IPS-15b (cell line): ENCODE measurements around the gene TPST2.
"Not testable (repeated sequence)": the region's sequence is repeated elsewhere in the genome, so short reads cannot be mapped to it uniquely, and the experiment has no call there.

Experiments
- H3K27me3 ChIP-seq: one replicate; pipeline ENCODE4 v1.6.1; 2013; ENCODE audit warnings: low read length; ENCODE audit not compliant: control insufficient read depth, insufficient read depth
- H3K36me3 ChIP-seq: one replicate; pipeline ENCODE4 v1.6.1; 2013; ENCODE audit warnings: low read length; ENCODE audit not compliant: control insufficient read depth, insufficient read depth
- H3K4me1 ChIP-seq: one replicate; pipeline ENCODE4 v1.6.1; 2013; ENCODE audit warnings: mild to moderate bottlenecking, low read length; ENCODE audit not compliant: control insufficient read depth, insufficient read depth
- H3K4me3 ChIP-seq: one replicate; pipeline ENCODE4 v1.5.1; 2013; ENCODE audit warnings: low read depth, low read length
- H3K9ac ChIP-seq: one replicate; pipeline ENCODE4 v1.6.1; 2013; ENCODE audit warnings: low read depth, mild to moderate bottlenecking, low read length
- H3K9me3 ChIP-seq: one replicate; pipeline ENCODE4 v1.6.1; 2013; ENCODE audit warnings: mild to moderate bottlenecking, low read length; ENCODE audit not compliant: control insufficient read depth, insufficient read depth

TPST2 gene

DNA sequence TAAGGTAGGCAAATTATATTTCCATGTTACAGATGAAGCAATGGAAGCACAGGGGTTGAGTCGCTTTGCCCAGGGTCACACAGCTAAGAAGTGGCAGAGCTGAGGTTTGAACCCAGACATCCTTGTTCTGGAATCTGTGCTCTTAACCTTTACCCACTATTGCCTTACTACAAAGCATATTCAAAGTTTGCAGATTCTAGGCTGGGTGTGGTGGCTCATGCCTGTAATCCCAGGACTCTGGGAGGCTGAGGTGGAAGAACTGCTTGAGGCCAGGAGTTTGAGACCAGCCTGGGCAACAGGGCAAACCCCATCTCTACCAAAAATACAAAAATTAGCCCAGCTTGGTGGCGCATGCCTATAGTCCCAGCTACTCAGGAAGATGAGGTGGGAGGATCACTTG lies 49.8 kb downstream of the TPST2 start:
- H3K27me3 ChIP-seq, result no peaks in the 10 kb centered on the region

GRCh38 chr22:26536762-26537134 lies 53.2 kb downstream of the TPST2 start:
- Histone ChIP-seq H3K9ac (no peak overlapping the region), H3K4me1 (peaks cover 2% of the 10 kb centered on the region), H3K36me3 (peaks cover 42% of the 10 kb centered on the region), H3K4me3 (no peak overlapping the region), H3K9me3 (no peaks in the 10 kb centered on the region), H3K27me3 (no peaks in the 10 kb centered on the region)

More for the DNA sequence above, 49.8 kb downstream of the TPST2 start:
- H3K36me3 ChIP-seq, result peaks cover 50% of the 10 kb centered on the region
- no peaks in the 10 kb centered on the region for H3K9me3 ChIP-seq
- H3K4me3 ChIP-seq, result no peak overlapping the region
- no peak overlapping the region for H3K9ac ChIP-seq
- peaks cover 2% of the 10 kb centered on the region for H3K4me1 ChIP-seq

DNA sequence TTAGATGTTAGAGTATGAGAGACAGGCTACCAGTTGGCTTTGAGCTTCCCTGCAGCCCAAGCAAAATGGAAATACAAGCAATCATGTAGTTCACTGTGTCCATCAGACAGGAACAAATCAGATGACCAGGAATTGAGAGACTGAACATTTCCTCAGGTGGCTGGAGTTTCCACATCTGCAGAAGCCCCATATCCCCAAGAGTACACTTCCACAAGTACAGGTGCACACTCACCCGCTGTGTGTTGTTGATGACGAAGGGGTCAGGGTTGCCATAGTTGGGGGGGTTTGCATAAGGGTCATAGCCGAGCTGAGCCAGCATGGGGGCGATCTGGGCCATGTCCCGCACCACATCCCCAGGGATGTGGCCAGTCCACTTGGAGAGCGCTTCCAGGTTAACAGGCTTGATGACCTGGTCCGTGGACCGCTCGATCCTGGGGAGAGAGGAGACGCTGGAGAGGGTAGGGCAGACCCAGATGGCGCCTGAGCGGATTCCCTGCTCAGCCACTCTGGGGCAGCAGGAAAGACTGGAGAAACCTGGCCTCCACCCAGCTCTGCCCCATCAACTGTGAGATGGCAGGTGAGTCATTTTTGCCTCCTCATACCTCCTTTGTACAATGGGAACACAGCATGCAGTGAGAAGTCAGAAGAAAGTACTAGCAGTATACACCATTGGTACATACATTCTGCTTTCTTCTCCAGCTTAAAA lies 53.7 kb downstream of the TPST2 start:
- no peaks in the 10 kb centered on the region for H3K27me3 ChIP-seq
- no peak overlapping the region for H3K4me3 ChIP-seq
- peaks cover 2% of the 10 kb centered on the region for H3K4me1 ChIP-seq
- H3K9ac ChIP-seq, result no peak overlapping the region
- H3K36me3 ChIP-seq, result peaks cover 42% of the 10 kb centered on the region
- H3K9me3 ChIP-seq, result no peaks in the 10 kb centered on the region

GRCh38 chr22:26535603-26535908 lies 54.4 kb downstream of the TPST2 start:
- H3K4me3 ChIP-seq, result no peak overlapping the region
- peaks cover 40% of the 10 kb centered on the region for H3K36me3 ChIP-seq
- no peaks in the 10 kb centered on the region for H3K9me3 ChIP-seq
- peaks cover 2% of the 10 kb centered on the region for H3K4me1 ChIP-seq
- no peaks in the 10 kb centered on the region for H3K27me3 ChIP-seq
- no peak overlapping the region for H3K9ac ChIP-seq

DNA sequence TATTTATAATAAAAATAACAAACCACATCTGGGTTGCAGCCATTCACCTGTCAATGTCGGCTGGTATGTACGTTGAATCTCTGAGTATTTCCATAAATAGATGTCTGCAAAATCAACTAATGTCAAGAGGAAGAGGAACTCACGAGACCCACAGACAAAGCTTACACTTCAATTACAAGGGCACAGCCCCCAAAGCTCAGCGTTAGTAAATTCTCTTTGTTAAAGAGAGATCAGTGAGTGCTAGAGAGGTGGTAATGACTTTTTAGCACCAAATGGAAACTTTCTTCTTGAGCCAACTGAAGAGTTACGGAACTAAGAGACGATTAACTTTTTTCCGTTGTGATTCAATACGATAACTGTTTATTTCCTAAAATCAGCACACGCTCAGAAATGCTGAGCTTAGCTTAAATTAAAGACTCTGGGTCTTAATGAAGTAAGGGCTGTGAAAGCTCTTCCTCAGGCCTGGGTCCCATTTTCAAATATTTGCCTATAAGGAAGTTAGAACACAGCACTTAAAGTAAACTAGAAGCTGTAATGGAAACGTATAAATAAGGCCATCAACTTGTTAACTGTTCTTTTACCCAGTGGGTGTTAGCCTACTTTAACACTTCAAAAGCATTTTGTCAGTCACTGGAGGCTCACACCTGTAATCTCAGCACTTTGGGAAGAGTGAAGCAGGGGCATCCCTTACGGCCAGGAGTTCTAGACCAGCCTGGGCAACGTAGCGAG lies 54.9 kb downstream of the TPST2 start:
- no peak overlapping the region for H3K4me3 ChIP-seq
- no peaks in the 10 kb centered on the region for H3K27me3 ChIP-seq
- H3K4me1 ChIP-seq, result peaks cover 2% of the 10 kb centered on the region
- H3K9me3 ChIP-seq, result no peaks in the 10 kb centered on the region
- peaks cover 35% of the 10 kb centered on the region for H3K36me3 ChIP-seq
- H3K9ac ChIP-seq, result no peak overlapping the region

DNA sequence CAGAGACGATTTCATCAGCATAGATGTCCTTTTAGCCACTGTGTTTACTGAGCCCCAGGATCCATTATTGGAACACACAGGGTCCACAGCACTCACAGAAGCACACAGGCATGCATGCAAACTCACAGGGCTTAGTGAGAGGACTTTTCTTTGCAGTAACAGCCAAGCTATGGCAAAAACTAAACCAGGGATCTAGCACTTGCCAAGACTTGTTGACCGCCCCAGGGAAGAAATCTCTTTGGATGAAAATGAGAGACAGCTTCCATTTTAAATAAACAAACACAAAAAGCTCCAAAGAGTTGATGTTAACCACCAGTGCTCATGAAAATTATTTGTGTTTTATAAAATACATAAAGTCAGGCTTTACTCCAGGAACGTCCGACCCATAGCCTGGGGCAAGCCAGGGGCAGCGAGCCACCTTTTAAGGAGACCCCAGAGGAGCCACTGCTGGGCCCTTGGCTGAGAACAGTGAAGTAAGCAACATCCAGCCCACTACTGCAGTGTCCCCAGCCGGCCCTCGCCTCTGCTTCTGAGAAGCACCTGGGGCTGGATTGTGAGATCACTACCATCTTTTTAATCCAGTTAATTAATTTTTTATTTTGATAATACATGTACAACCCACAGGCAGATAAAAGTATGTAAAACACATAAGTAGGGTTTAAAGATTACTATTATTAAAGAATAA lies 55.6 kb downstream of the TPST2 start:
- no peak overlapping the region for H3K4me3 ChIP-seq
- peaks cover 2% of the 10 kb centered on the region for H3K4me1 ChIP-seq
- no peak overlapping the region for H3K9ac ChIP-seq
- H3K27me3 ChIP-seq, result no peaks in the 10 kb centered on the region
- H3K9me3 ChIP-seq, result no peaks in the 10 kb centered on the region
- peaks cover 40% of the 10 kb centered on the region for H3K36me3 ChIP-seq

- H3K4me1 ChIP-seq, result no peaks in the 10 kb centered on the region
- H3K9ac ChIP-seq, result no peak overlapping the region
- no peaks in the 10 kb centered on the region for H3K9me3 ChIP-seq
- H3K27me3 ChIP-seq, result no peaks in the 10 kb centered on the region
- H3K4me3 ChIP-seq, result no peak overlapping the region
- H3K36me3 ChIP-seq, result peaks cover 55% of the 10 kb centered on the region
Observed at GRCh38 chr22:26529345-26529744, 60.6 kb downstream of the TPST2 start.

- peaks cover 53% of the 10 kb centered on the region for H3K36me3 ChIP-seq
- H3K27me3 ChIP-seq, H3K9ac ChIP-seq, H3K9me3 ChIP-seq, H3K4me3 ChIP-seq, H3K4me1 ChIP-seq: not testable (repeated sequence)
Observed at GRCh38 chr22:26528518-26528917, 61.4 kb downstream of the TPST2 start.

GRCh38 chr22:26527574-26528465 lies 62.1 kb downstream of the TPST2 start:
- Histone ChIP-seq H3K9ac (no peak overlapping the region), H3K27me3 (no peaks in the 10 kb centered on the region), H3K4me3 (no peak overlapping the region), H3K4me1 (no peaks in the 10 kb centered on the region), H3K9me3 (no peaks in the 10 kb centered on the region), H3K36me3 (peaks cover 53% of the 10 kb centered on the region)

DNA sequence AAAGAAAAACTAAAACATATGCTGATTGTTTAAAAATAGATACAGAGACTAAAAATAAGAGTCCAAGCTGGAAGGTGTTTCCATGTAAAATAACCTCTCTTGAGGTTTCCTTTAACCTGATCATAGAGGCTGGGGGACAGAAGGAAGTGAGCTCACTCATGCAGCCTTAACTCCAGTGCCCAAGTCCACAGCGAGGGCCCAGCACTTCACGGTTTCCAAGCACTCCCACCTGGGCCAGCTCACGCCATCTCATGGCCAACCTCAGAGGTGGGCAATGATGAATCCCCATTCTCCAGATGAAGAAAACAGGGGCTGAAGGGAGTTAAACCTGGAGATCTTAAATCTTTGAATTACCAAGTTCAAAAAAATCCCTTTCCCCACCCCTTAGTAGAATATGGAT lies 62.8 kb downstream of the TPST2 start:
- H3K36me3 ChIP-seq, result peaks cover 50% of the 10 kb centered on the region

DNA sequence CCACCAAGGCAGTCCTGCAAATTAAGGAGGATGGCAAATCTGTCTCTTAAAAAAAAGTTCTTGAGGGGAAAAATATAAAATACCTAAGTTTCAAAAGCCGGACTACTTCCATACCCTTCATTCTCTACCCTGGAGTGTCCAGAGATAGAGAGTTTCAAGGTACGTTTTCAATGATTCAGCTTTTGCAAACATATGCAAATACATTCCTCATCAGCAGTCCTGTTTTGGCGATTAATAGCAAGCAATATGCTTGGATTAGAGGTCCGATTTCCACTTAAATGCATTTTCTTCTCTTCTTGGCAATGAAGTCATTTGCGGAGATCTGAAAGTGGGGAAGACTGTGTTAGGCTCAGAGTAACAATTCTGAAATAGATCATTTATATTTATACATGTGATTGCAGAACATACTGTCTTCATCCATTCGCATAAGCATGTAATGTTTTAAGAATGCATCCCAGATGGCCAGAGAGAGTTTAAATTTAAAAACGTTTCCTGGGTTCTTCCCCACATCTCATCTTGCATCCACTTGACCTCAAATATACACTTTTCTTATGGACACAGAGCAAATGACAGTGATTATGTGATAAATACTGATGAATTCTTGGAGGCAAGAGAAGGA lies 63.9 kb downstream of the TPST2 start:
- peaks cover 39% of the 10 kb centered on the region for H3K36me3 ChIP-seq
- H3K9me3 ChIP-seq, result no peaks in the 10 kb centered on the region
- no peaks in the 10 kb centered on the region for H3K27me3 ChIP-seq
- no peak overlapping the region for H3K4me3 ChIP-seq
- H3K4me1 ChIP-seq, result no peaks in the 10 kb centered on the region
- H3K9ac ChIP-seq, result no peak overlapping the region

More for the DNA sequence above, 62.8 kb downstream of the TPST2 start:
- Histone ChIP-seq H3K9me3 (no peaks in the 10 kb centered on the region), H3K4me1 (no peaks in the 10 kb centered on the region), H3K27me3 (no peaks in the 10 kb centered on the region), H3K9ac (no peak overlapping the region), H3K4me3 (no peak overlapping the region)
